Left forelimb (tissue), 1 donor: ENCODE measurements around the gene TACC2.
"Not testable (repeated sequence)": the region's sequence is repeated elsewhere in the genome, so short reads cannot be mapped to it uniquely, and the experiment has no call there.

Experiments
- DNase-seq: peaks from one replicate; pipeline ENCODE4 v3.0.0-alpha.2; 2018; ENCODE audit warnings: low spot score

The TACC2 gene

DNA sequence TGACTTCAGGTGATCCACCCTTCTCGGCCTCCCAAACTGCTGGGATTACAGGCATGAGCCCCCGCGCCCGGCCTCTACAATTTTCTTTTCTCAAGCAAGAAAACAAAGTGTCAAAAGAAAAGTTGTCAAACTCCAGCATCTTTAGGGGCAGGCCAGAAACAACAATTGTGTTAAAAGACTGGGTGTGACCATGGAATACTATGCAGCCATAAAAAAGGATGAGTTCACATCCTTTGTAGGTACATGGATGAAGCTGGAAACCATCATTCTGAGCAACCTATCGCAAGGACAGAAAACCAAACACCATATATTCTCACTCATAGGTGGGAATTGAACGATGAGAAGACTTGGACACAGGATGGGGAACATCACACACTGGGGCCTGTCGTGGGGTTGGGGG, 34.3 kb downstream of the TACC2 start:
- DNase-seq: not testable (repeated sequence)

GRCh38 chr10:122029499-122030199, 40.7 kb downstream of the TACC2 start:
- DNase-seq: no peak

DNA sequence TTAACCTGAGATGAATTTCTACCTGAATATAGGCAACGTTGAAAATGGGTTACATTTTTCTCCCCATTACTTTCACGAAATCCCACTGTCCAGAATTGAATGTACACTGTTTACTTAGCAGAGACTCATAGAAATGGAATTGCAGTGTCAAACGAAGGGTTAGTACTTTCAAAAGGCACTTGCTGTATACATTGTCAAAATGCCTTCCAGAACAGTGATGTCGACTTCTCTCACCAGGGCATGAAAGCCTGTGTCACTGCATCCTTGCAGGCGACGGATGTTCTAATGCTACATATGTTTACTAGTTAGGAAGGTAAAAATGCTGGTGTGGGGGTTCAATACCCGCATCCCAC, 41.2 kb downstream of the TACC2 start:
- DNase-seq: no peak

- DNase-seq: no peak
Measured at GRCh38 chr10:122033224-122033926, 44.4 kb downstream of the TACC2 start.

GRCh38 chr10:122034149-122034756, 45.3 kb downstream of the TACC2 start:
- no peak for DNase-seq

DNA sequence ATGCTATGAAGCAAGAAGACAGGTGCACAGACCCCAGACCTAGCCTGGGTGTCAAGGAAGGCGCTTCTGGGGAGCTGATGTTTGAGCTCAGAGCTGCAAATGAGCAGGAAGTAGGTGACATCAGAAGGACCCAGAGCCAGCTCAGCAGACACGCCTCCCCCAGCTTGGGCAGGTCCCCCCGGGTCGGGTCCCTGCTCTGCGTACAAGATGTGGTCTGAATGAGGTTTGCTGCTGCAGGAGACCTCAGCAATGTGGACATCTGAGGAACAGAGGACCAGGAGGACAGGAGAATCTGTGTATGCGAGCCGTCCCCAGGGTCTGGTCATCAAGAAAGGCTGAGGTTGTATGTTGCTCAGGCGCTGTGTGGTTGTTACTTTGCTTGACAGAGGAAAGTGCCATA, 51.8 kb downstream of the TACC2 start:
- no peak for DNase-seq

DNA sequence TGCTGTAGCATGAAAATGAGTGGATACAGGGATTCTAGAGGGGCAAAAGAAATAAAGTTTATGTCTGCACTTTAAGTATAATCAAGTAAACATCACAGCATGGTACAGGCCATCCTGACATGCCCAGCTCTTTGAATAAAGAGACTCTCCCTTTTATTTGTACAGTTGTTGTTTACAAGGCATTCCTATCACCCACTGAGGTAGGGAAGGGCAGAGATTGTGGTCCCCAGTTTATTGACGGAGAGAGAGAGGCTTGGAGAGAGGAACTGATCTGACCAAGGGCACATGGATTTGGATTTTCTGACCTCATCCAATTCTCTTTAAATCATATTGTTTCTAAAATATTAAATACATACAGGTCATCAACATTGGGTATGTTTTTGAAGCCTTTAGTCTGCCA, 53.9 kb downstream of the TACC2 start:
- no peak for DNase-seq

- no peak for DNase-seq
Measured at GRCh38 chr10:122044045-122044661, 55.2 kb downstream of the TACC2 start.

- DNase-seq: no peak
Measured at GRCh38 chr10:122044713-122045112, 55.8 kb downstream of the TACC2 start.

DNA sequence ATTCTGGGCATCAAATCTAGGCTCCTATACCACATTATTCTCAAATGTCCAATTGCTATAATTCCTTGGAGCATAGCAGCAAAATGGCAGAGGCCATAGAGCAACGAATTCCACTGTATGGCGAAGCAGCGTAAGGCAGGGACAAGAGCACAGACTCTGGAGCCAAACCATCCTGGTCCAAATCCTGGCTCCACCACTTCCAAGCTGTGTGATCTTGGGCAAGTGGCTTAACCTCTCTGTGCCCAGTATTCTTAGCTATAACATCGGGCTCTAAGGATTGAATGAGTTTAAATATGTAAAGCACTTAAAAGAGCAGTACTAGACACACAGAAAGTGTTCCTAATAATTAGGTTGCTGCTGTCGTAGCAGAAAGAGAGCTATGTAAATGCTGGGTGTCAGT, 56.2 kb downstream of the TACC2 start:
- DNase-seq: no peak

- no peak for DNase-seq
Measured at GRCh38 chr10:122047560-122047959, 58.6 kb downstream of the TACC2 start.

DNA sequence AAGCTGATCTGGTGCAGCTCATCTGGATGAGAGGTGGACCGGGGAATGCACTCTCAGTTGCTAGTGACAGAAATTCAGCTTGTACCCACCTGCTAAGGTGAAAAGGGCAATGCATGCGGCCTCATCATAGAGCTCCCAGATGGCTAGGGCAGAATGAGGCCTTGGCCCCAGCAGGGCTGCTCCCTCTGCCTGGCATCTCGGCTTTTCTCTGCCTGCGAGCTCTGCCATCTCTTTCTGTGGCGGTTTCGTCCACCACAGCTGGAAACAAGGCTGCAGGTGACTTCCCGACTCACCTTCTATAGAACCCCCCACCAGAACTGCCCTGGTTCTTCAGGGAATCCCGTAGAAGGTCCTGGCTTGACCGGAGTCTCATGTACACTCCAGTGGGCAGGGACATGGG, 60.1 kb downstream of the TACC2 start:
- DNase-seq: no peak

- DNase-seq: no peak
Measured at GRCh38 chr10:122050311-122050710, 61.3 kb downstream of the TACC2 start.

GRCh38 chr10:122050811-122051210, 61.8 kb downstream of the TACC2 start:
- no peak for DNase-seq

DNA sequence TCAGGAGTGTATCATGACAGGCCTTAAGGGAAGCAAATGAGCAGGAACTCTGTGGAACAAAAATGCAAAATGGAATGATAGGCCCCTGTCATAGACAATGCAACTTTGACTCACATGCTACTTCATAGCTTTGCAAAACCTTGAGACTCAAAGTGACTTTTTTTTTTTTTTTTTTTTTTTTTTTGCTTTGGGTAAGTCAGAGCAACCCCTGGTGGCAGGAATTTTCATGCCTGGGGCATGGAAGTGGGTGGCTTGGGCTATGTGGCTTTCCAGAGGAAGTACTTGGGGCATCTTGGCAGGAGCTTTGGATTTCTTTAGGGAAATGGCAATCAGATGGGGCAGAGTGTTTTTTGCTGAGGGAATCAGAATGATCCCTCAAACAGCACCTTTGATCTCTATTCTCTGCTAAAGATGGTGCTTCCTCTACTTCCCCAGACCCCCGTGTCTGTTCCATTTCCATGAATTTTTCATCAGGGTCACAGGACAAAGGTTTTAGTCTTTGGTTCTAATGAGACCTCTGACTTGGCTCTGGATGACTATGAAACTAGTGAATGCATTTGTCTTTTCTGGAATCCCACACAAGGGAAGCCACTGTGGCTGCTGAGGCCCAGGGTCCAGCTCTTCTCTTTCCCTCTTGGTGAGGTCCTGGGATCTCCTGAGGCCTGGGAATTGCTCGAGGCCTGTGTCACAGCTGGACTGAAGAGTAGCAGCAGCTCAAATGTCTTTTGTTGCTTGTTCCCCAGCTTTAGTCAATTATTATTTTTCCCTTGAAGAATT, 62.8 kb downstream of the TACC2 start:
- DNase-seq: no peak

DNA sequence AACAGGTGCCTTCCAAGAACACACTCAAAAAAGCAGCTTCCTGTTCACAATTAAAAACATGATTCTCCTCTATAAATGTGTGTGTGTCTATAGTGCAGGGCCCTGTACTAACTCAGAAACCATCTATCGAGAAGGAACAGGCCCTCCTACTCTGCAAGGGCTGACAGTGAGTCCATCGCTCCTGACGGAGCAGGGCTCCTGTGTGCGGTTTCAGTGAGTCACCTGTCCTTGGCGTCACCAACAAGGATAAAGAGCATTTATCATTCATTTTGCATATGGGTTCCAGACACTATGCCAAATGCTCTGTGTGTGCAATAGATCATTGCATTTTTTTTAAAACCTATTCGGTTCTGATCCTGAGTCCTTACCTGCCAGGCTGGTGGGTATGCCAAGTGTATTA, 63.7 kb downstream of the TACC2 start:
- no peak for DNase-seq

DNA sequence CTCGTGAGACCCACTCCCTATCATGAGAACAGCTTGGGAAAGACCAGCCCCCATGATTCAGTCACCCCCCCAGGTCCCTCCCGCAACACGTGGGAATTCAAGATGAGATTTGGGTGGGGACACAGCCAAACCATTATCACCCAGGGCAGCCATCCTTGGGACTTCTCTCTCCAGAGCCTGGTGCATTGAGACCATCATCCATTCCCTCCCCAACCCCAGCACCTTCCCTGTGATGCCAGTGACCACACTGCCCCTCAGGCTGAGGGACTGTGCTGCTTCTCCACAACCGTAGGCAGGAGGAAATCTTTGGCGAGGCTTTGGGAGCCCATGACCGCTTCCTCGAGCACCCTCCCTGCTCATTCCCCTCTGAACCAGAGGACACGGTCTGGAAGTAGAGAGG, 64.4 kb downstream of the TACC2 start:
- DNase-seq: no peak

DNA sequence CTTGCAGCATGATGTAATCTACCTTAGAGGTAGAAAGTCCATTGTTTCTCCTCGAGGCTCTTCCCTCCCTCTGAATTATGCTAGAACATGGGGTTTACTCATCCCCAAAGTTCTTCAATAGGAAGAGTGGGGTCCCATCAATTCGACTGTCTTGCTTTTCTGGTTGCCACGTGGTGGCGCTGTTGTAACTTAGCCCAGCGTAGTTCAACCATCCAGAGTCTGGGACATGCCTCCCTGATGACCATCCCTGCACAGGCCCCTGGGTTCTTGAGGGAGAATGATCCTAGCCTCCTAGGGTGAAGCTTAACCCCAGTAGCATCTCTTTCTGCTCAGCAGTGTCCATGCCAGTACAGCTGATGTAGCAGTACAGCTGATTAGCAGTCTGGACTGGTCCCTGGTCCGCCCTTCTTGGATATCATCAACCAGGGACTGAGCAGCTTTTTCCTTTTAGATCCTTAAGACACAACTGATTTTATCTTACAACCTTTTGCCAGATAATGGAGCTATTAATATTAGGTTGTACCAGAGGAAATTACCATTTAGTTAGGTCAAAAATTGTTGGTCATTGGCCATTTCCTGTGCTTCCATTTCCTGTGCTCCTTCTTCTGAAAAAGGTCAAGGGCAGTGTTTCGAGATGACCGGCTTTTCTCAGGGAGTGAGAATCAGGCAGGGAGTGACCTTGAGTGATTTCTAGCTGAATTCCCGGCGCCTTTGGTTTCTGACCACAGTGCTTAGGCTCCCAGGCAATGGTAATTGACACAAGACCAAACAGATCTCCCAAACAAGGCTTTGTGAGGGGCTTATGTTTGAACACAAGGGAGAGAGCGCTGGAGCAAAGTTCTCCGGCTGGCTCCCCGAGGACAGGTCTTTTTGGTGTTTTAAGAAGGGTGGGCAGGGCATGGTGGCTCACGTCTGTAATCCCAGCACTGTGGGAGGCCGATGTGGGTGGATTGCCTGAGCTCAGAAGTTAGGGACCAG, 65.4 kb downstream of the TACC2 start:
- no peak for DNase-seq

- no peak for DNase-seq
Measured at GRCh38 chr10:122055252-122055651, 66.3 kb downstream of the TACC2 start.

DNA sequence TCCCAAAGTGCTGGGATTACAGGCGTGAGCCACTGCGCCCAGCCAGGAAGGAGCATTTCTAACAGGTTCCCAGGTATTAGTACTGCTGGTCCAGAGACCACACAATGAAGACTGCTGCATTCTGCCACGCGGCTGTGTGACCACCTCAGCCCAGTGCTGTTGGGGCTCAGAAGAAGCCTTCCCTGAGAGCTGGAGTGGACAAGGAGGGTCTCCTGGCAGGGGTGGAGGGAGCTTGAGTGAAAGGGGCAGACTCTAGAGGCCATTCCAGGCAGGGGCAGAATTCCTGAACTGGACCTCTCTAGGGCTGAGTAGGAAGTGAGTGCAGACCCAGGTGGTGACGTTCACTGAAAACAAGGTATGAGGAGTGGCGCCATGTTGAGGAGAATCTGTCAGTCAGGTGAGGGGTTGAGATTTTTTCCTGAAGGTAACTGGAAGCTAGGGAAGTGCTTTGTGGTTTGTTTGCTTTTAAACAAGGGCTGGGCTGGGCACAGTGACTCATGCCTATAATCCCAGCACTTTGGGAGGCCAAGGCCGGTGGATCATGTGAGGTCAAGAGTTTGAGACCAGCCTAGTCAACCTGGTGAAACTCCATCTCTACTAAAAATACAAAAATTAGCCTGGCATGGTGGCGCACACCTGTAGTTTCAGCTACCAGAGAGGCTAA, 67.6 kb downstream of the TACC2 start:
- no peak for DNase-seq
